Keratinocyte (primary cell): ENCODE results near the gene ARFGEF3.
"Not testable (repeated sequence)": the region's sequence is repeated elsewhere in the genome, so short reads cannot be mapped to it uniquely, and the experiment has no call there.

ENCODE experiments used
- CTCF ChIP-seq, 3 experiments: IDR thresholded peaks in 1 of 3; conservative IDR thresholded peaks in 1 of 3; optimal IDR thresholded peaks in 1 of 3; 2 replicates in 2 of 3; 3 replicates in 1 of 3; pipeline versions ENCODE3 to v1.5.1; 2011; ENCODE audit warnings: low read length in 3 of 3, mild to moderate bottlenecking in 3 of 3, moderate library complexity in 2 of 3, control low read depth in 1 of 3, inconsistent platforms in 1 of 3; ENCODE audit not compliant: insufficient read depth in 2 of 3; ENCODE audit errors: extremely low read depth in 1 of 3
- EZH2 ChIP-seq: IDR thresholded peaks from one replicate; pipeline ENCODE4 v1.6.1; 2012; ENCODE audit warnings: inconsistent platforms, mild to moderate bottlenecking, low read length, moderate library complexity

- not testable (repeated sequence) for TF ChIP-seq CTCF (optimal IDR thresholded peaks at IDR 0.05 in 1 of 3, IDR thresholded peaks at IDR 0.05 in 1 of 3, conservative IDR thresholded peaks at IDR 0.05 in 1 of 3; ENCODE audit: extremely low read depth in 1 of 3, insufficient read depth in 2 of 3, low read length in 3 of 3); EZH2
Measured at GRCh38 chr6:138368684-138369083, 206.9 kb downstream of the ARFGEF3 start.
